HCT116 (cell line): ENCODE results near the gene ATG4B. TPM values are rescaled to one million over a fixed set of nuclear protein-coding genes. Genes with fewer than 3 reads are reported as not detected.

ENCODE experiments used
- ATAC-seq: fragments of 200-7000 bp; cut with Tn5 transposase; 2 replicates; pipeline ENCODE4 v1.9.1; 2020; ENCODE audit warnings: mild to moderate bottlenecking, moderate library complexity
- BruUV-seq: library from RNA; stranded (reverse); fragments of 400-500 nt; replicated peaks from 2 replicates; lab custom pipeline; 2021; lab: Mats Ljungman, UMichigan
- CTCF ChIA-PET: fragments of 300-600 bp; sonication (Branson Sonifier 250); formaldehyde crosslinking; loops from one replicate; lab custom pipeline; 2021; ENCODE audit warnings: antibody characterized with exemption; lab: Charles Lee
- POLR2A ChIA-PET: fragments of 300-600, 350-600 bp; sonication (Branson Sonifier 250); formaldehyde crosslinking; loops from one replicate; lab custom pipeline; 2021; ENCODE audit warnings: antibody characterized with exemption; lab: Charles Lee
- RAD21 ChIA-PET, 2 experiments: fragments of 300-600 bp; sonication (Branson Sonifier 250); formaldehyde crosslinking; loops; one replicate each; lab custom pipeline; 2023; ENCODE audit warnings: low total read pairs in 2 of 2; ENCODE audit not compliant: uncharacterized antibody in 2 of 2, unreplicated experiment in 2 of 2, low non-redundant PET in 1 of 2; lab: Charles Lee
- DNase-seq: peaks from one replicate; pipeline ENCODE4 v3.0.0-alpha.2; 2010; ENCODE audit warnings: low read depth, low spot score
- H2AFZ ChIP-seq: fragments of 200-600 bp; shearing (Covaris generic), sonication (generic); 2 replicates; pipeline ENCODE4 v1.6.1; 2017; ENCODE audit warnings: low read depth, mixed run types, mixed read lengths, antibody characterized with exemption, low read length; ENCODE audit not compliant: poor library complexity, severe bottlenecking
- H3K27ac ChIP-seq: 2 replicates; pipeline ENCODE4 v1.5.1; 2012; ENCODE audit warnings: low read depth, low read length
- H3K27me3 ChIP-seq: fragments of 200-600 bp; sonication (generic); 2 replicates; pipeline ENCODE4 v1.6.1; 2016; ENCODE audit warnings: mixed run types, low read length, mixed read lengths; ENCODE audit not compliant: insufficient read depth
- H3K36me3 ChIP-seq, 2 experiments: fragments of 200-500 bp in 1 of 2; fragments of 200-600 bp in 1 of 2; sonication (Bioruptor generic) in 1 of 2; sonication (generic) in 1 of 2; 2 replicates each; pipeline versions ENCODE4 v1.5.1 to v1.6.1; 2014 to 2016; ENCODE audit warnings: low read length in 2 of 2, inconsistent platforms in 1 of 2, mixed read lengths in 1 of 2, mixed run types in 1 of 2; ENCODE audit not compliant: insufficient read depth in 2 of 2, control insufficient read depth in 1 of 2
- H3K4me1 ChIP-seq, 2 experiments: fragments of 200-600 bp in 1 of 2; sonication (generic) in 1 of 2; 2 replicates each; pipeline versions ENCODE4 v1.5.1 to v1.6.1; 2012 to 2017; ENCODE audit warnings: low read length in 2 of 2, inconsistent platforms in 1 of 2, mild to moderate bottlenecking in 1 of 2, mixed read lengths in 1 of 2, mixed run types in 1 of 2, moderate library complexity in 1 of 2; ENCODE audit not compliant: insufficient read depth in 2 of 2, control insufficient read depth in 1 of 2
- H3K4me2 ChIP-seq: fragments of 200-600 bp; sonication (generic); 2 replicates; pipeline ENCODE4 v1.6.1; 2017; ENCODE audit warnings: mixed run types, low read length, mixed read lengths
- H3K4me3 ChIP-seq, 2 experiments: fragments of 200-600 bp in 1 of 2; sonication (generic) in 1 of 2; replicated peaks in 1 of 2; 2 replicates each; pipeline ENCODE4 v1.5.1; 2011 to 2016; ENCODE audit warnings: low read length in 2 of 2, control low read depth in 1 of 2, low read depth in 1 of 2, mild to moderate bottlenecking in 1 of 2, mixed read lengths in 1 of 2, mixed run types in 1 of 2
- H3K79me2 ChIP-seq: fragments of 200-600 bp; sonication (generic); 2 replicates; pipeline ENCODE4 v1.6.1; 2017; ENCODE audit warnings: mild to moderate bottlenecking, mixed run types, low read length, moderate library complexity, mixed read lengths; ENCODE audit not compliant: insufficient read depth
- H3K9ac ChIP-seq: fragments of 200-600 bp; sonication (generic); 2 replicates; pipeline ENCODE4 v1.6.1; 2016; ENCODE audit warnings: low read length, mixed read lengths
- H3K9me2 ChIP-seq: fragments of 200-600 bp; sonication (generic), shearing (Covaris generic); 2 replicates; pipeline ENCODE4 v1.6.1; 2017; ENCODE audit warnings: mixed run types, mild to moderate bottlenecking, moderate library complexity; ENCODE audit not compliant: insufficient read depth
- H3K9me3 ChIP-seq, 2 experiments: fragments of 200-500 bp in 1 of 2; fragments of 200-600 bp in 1 of 2; sonication (Bioruptor generic) in 1 of 2; sonication (generic) in 1 of 2; 2 replicates each; pipeline ENCODE4 v1.6.1; 2014 to 2017; ENCODE audit warnings: low read length in 2 of 2, mixed read lengths in 2 of 2, inconsistent platforms in 1 of 2, low read depth in 1 of 2, mild to moderate bottlenecking in 1 of 2, mixed run types in 1 of 2, moderate library complexity in 1 of 2; ENCODE audit not compliant: control insufficient read depth in 1 of 2, insufficient read depth in 1 of 2
- H4K20me1 ChIP-seq: fragments of 200-600 bp; sonication (generic), shearing (Covaris generic); 2 replicates; pipeline ENCODE4 v1.6.1; 2017; ENCODE audit warnings: mixed run types, mild to moderate bottlenecking, moderate library complexity; ENCODE audit not compliant: insufficient read depth
- CEBPB ChIP-seq: IDR thresholded peaks from 2 replicates; pipeline ENCODE4 v1.6.1; 2012; ENCODE audit warnings: low read depth
- CTCF ChIP-seq, 3 experiments: fragments of 200-600 bp in 1 of 3; sonication (generic) in 1 of 3; IDR thresholded peaks in 2 of 3; conservative IDR thresholded peaks in 1 of 3; 2 replicates each; pipeline ENCODE4 v1.5.1; 2012 to 2017; ENCODE audit warnings: low read depth in 2 of 3, low read length in 2 of 3, antibody characterized with exemption in 1 of 3, borderline replicate concordance in 1 of 3, control low read depth in 1 of 3, mild to moderate bottlenecking in 1 of 3, mixed read lengths in 1 of 3, mixed run types in 1 of 3, moderate library complexity in 1 of 3; ENCODE audit not compliant: insufficient read depth in 1 of 3
- EZH2 ChIP-seq: fragments of 200-600 bp; sonication (generic); IDR thresholded peaks from 2 replicates; pipeline ENCODE4 v1.6.1; 2017; ENCODE audit warnings: antibody characterized with exemption, mixed run types
- ZBTB33 ChIP-seq: IDR thresholded peaks from 2 replicates; pipeline ENCODE4 v1.6.1; 2011; ENCODE audit warnings: mild to moderate bottlenecking, low read length, moderate library complexity; ENCODE audit not compliant: insufficient replicate concordance; ENCODE audit errors: extremely low read depth
- intact Hi-C: fragments of 100-400 bp; cut with micrococcal nuclease; formaldehyde crosslinking; loops from 2 replicates; pipeline ENCODE4 v1.10.0; 2022
- total RNA-seq: library from RNA; stranded (reverse); gene quantifications from one replicate; pipeline ENCODE4 v1.2.1, GENCODE V29; 2021; ENCODE audit not compliant: unreplicated experiment
- TF ChIP-seq, protein P1 (sequence below): IDR thresholded peaks from 2 replicates; pipeline ENCODE4 v1.6.1; 2012

Gene ATG4B
- total RNA-seq, 1 experiment from 2014 or later = 87.4 TPM

- no peak for TF ChIP-seq ZBTB33
- TF ChIP-seq EZH2 = no peak
- no peak for TF ChIP-seq CEBPB
- TF ChIP-seq, protein P1, sequence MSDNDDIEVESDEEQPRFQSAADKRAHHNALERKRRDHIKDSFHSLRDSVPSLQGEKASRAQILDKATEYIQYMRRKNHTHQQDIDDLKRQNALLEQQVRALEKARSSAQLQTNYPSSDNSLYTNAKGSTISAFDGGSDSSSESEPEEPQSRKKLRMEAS = no peak
These were observed 4.8 kb upstream of the ATG4B start (continued) for GRCh38 chr2:241632478-241633325.

GRCh38 chr2:241633561-241633960 lies 3.9 kb upstream of the ATG4B start:
- Histone ChIP-seq H3K27ac (no peak overlapping the region), H3K4me1 (peaks cover 5 to 14% of the 10 kb centered on the region in 2 experiments; a peak in 3 of 4 replicates), H4K20me1 (no peaks in the 10 kb centered on the region; the same call in 1 of the 2 replicates), H3K9ac (no peak overlapping the region), H3K79me2 (peaks cover 88% of the 10 kb centered on the region), H3K36me3 (peaks cover 13 to 27% of the 10 kb centered on the region in 2 experiments), H3K9me3 (no peaks in the 10 kb centered on the region), H2AFZ (no peak overlapping the region), H3K27me3 (no peaks in the 10 kb centered on the region), H3K4me3 (no peak overlapping the region), H3K4me2 (no peak overlapping the region), H3K9me2 (no peaks in the 10 kb centered on the region)
- no peak for DNase-seq
- no TSS peak for BruUV-seq
- POLR2A ChIA-PET = no interaction called here
- CTCF ChIA-PET = no interaction called here
- TF ChIP-seq ZBTB33 (no peak), CTCF (IDR thresholded peaks at IDR 0.05 in 2 of 3, conservative IDR thresholded peaks at IDR 0.05 in 1 of 3; ENCODE audit: borderline replicate concordance in 1 of 3, insufficient read depth in 1 of 3, low read depth in 2 of 3, low read length in 2 of 3) (no peak)
- intact Hi-C loops = no loop called here
- no peak for ATAC-seq
- RAD21 ChIA-PET = no interaction called here
